SK-N-SH treated with all-trans-retinoic acid at 6 μM for 48 hours (cell line): ENCODE results near the gene CMKLR1.

ENCODE experiments used
- ARNTL ChIP-seq: fragments of 450-650 bp; formaldehyde crosslinking; IDR thresholded peaks from 2 replicates; pipeline ENCODE4 v1.5.0; 2020; ENCODE audit warnings: low read depth, mild to moderate bottlenecking, moderate library complexity, borderline replicate concordance
- ESRRG ChIP-seq: fragments of 250-450 bp; sonication (Bioruptor Pico); IDR thresholded peaks from 2 replicates; pipeline ENCODE4 v1.6.1; 2021; ENCODE audit warnings: mild to moderate bottlenecking
- ISL1 ChIP-seq: fragments of 250-450 bp; sonication (Bioruptor Pico); IDR thresholded peaks from 2 replicates; pipeline ENCODE4 v2.1.2; 2022; ENCODE audit warnings: mild to moderate bottlenecking, moderate library complexity
- SNAI2 ChIP-seq: fragments of 250-450 bp; sonication (Bioruptor Pico); IDR thresholded peaks from 2 replicates; pipeline ENCODE4 v1.5.0; 2020; ENCODE audit warnings: mild to moderate bottlenecking, moderate library complexity
- ZFP30 ChIP-seq: fragments of 450-650 bp; formaldehyde crosslinking; IDR thresholded peaks from 2 replicates; pipeline ENCODE4 v1.5.0; 2022; ENCODE audit warnings: mild to moderate bottlenecking, moderate library complexity

- TF ChIP-seq ZFP30 (no peak), ESRRG (no peak), ISL1 (CRISPR knock-in tag) (no peak), ARNTL (CRISPR knock-in tag) (no peak), SNAI2 (CRISPR knock-in tag) (no peak)
Measured at GRCh38 chr12:108379823-108380222, 40.7 kb upstream of the CMKLR1 start.
